Panc1 (cell line): ENCODE data around the gene RFXANK. TPM values are rescaled to one million over a fixed set of nuclear protein-coding genes. Genes with fewer than 3 reads are reported as not detected.

ENCODE experiments used
- ATAC-seq: fragments of 200-7000 bp; cut with Tn5 transposase; 2 replicates; pipeline ENCODE4 v1.9.1; 2020; ENCODE audit warnings: mild to moderate bottlenecking, moderate library complexity
- BruUV-seq: library from RNA; stranded (reverse); fragments of 400-500 nt; replicated peaks from 2 replicates; lab custom pipeline; 2021; lab: Mats Ljungman, UMichigan
- CTCF ChIA-PET: fragments of 300-600 bp; sonication (Branson Sonifier 250); formaldehyde crosslinking; loops from one replicate; lab custom pipeline; 2022; ENCODE audit warnings: antibody characterized with exemption; lab: Charles Lee
- POLR2A ChIA-PET: fragments of 300-600 bp; sonication (Branson Sonifier 250); formaldehyde crosslinking; loops from one replicate; lab custom pipeline; 2022; ENCODE audit warnings: antibody characterized with exemption; lab: Charles Lee
- DNase-seq: peaks from one replicate; pipeline ENCODE4 v3.0.0-alpha.2; 2010; ENCODE audit warnings: low read depth, low spot score
- H3K27ac ChIP-seq: 2 replicates; pipeline ENCODE4 v1.5.1; 2011; ENCODE audit warnings: mild to moderate bottlenecking, low read length, inconsistent platforms
- H3K27me3 ChIP-seq: fragments of 200-500 bp; sonication (Bioruptor generic); 2 replicates; pipeline ENCODE4 v1.6.0; 2014; ENCODE audit warnings: low read length, inconsistent platforms; ENCODE audit not compliant: control insufficient read depth, insufficient read depth
- H3K36me3 ChIP-seq: fragments of 200-500 bp; sonication (Bioruptor generic); 2 replicates; pipeline ENCODE4 v1.5.1; 2014; ENCODE audit warnings: inconsistent platforms, mild to moderate bottlenecking, low read length, moderate library complexity; ENCODE audit not compliant: control insufficient read depth, insufficient read depth
- H3K4me1 ChIP-seq: 2 replicates; pipeline ENCODE4 v1.5.1; 2011; ENCODE audit warnings: inconsistent platforms, mild to moderate bottlenecking, low read length, moderate library complexity; ENCODE audit not compliant: control insufficient read depth, insufficient read depth
- H3K4me3 ChIP-seq, 2 experiments: 2 replicates each; pipeline ENCODE4 v1.5.1; 2011 to 2012; ENCODE audit warnings: low read depth in 2 of 2, low read length in 2 of 2, mild to moderate bottlenecking in 2 of 2, inconsistent platforms in 1 of 2, moderate library complexity in 1 of 2
- H3K9me3 ChIP-seq: fragments of 200-500 bp; sonication (Bioruptor generic); 2 replicates; pipeline ENCODE4 v1.5.1; 2014; ENCODE audit warnings: low read depth, mild to moderate bottlenecking, inconsistent platforms, low read length, moderate library complexity; ENCODE audit not compliant: control insufficient read depth, insufficient read depth
- POLR2AphosphoS5 ChIP-seq: IDR thresholded peaks from 2 replicates; pipeline ENCODE4 v1.6.1; 2012; ENCODE audit warnings: mild to moderate bottlenecking, low read depth, low read length, moderate library complexity
- SIN3A ChIP-seq: IDR thresholded peaks from 2 replicates; pipeline ENCODE4 v1.6.1; 2012; ENCODE audit warnings: low read depth, mild to moderate bottlenecking, low read length, moderate library complexity, borderline replicate concordance; ENCODE audit not compliant: insufficient read depth
- TCF7L2 ChIP-seq: IDR thresholded peaks from 2 replicates; pipeline ENCODE4 v1.6.1; 2011; ENCODE audit warnings: mild to moderate bottlenecking, low read depth, low read length, inconsistent platforms
- in situ Hi-C: cut with HindIII; loops from 2 replicates; pipeline ENCODE4 v1.10.0; 2016; ENCODE audit warnings: low sequenced_read_pairs, low pct_unique_long_range_greater_than_20kb
- intact Hi-C: fragments of 100-400 bp; cut with micrococcal nuclease; formaldehyde crosslinking; loops from one replicate; pipeline ENCODE4 v1.10.0; 2022; ENCODE audit not compliant: unreplicated experiment
- total RNA-seq: library from RNA; stranded (reverse); gene quantifications from one replicate; pipeline ENCODE4 v1.2.1, GENCODE V29; 2021; ENCODE audit not compliant: unreplicated experiment
- TF ChIP-seq, protein P1 (sequence below), 2 experiments: IDR thresholded peaks; 2 replicates each; pipeline ENCODE4 v1.6.1; 2011 to 2012; ENCODE audit warnings: low read depth in 2 of 2, control low read depth in 1 of 2, low read length in 1 of 2, mild to moderate bottlenecking in 1 of 2, moderate library complexity in 1 of 2; ENCODE audit not compliant: insufficient read depth in 1 of 2
- TF ChIP-seq, protein P2 (sequence below): fragments of 450-650 bp; IDR thresholded peaks from 2 replicates; pipeline ENCODE4 v1.5.1; 2017; ENCODE audit warnings: mild to moderate bottlenecking

Gene RFXANK
- total RNA-seq, 1 experiment from 2014 or later, result 92.3 TPM

DNA sequence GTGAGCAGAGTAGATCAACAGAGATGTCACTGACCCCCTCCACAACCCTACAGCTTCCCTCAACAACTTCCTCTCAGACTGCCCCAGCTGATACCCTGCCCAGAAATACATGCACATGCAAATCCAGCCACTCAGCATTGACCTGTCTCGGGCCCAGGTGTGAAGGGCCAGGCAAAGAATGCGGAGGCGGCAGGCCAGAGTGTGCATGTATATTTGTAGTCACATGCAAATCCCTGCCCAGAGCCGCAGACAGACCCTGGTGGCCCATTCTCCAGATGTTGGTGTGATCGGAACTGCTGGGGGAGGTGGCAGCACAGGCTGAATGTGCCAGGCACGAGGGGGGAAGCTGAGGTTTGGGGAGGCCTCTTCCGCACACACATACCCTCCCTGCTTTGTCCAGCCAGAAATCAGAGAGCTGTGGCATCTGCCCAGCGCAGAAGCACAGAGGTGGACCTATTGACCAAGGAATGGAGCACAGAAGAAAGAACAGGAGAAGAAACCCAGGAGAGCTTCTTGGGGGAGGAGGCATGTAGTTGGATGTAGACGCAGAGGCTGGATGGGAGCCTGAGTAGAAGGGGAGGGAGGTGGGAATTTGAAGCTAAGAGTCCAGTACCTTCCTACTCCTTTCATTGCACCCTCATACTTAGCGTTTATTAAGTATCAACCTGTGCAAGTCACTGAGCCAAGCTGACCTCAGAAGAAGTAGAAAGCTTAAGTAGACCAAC is 36.4 kb upstream of the RFXANK start:
- DNase-seq, result no peak
- no TSS peak for BruUV-seq
- ChIA-PET POLR2A (interaction anchor here (0.7 kb wide), 1 partner anchor 222 kb away, joined by 5 read pairs; no protein-coding TSS in a partner anchor), CTCF (no interaction called here)
- no peak for ATAC-seq
- Histone ChIP-seq H3K36me3 (no peaks in the 10 kb centered on the region), H3K27ac (no peak overlapping the region), H3K27me3 (no peaks in the 10 kb centered on the region), H3K9me3 (no peaks in the 10 kb centered on the region), H3K4me3 (no peak overlapping the region), H3K4me1 (no peaks in the 10 kb centered on the region)
- intact Hi-C loops, result no loop called here
- in situ Hi-C loops, result no loop called here
- TF ChIP-seq POLR2AphosphoS5 (no peak), SIN3A (no peak), TCF7L2 (no peak)
- TF ChIP-seq, protein P1, sequence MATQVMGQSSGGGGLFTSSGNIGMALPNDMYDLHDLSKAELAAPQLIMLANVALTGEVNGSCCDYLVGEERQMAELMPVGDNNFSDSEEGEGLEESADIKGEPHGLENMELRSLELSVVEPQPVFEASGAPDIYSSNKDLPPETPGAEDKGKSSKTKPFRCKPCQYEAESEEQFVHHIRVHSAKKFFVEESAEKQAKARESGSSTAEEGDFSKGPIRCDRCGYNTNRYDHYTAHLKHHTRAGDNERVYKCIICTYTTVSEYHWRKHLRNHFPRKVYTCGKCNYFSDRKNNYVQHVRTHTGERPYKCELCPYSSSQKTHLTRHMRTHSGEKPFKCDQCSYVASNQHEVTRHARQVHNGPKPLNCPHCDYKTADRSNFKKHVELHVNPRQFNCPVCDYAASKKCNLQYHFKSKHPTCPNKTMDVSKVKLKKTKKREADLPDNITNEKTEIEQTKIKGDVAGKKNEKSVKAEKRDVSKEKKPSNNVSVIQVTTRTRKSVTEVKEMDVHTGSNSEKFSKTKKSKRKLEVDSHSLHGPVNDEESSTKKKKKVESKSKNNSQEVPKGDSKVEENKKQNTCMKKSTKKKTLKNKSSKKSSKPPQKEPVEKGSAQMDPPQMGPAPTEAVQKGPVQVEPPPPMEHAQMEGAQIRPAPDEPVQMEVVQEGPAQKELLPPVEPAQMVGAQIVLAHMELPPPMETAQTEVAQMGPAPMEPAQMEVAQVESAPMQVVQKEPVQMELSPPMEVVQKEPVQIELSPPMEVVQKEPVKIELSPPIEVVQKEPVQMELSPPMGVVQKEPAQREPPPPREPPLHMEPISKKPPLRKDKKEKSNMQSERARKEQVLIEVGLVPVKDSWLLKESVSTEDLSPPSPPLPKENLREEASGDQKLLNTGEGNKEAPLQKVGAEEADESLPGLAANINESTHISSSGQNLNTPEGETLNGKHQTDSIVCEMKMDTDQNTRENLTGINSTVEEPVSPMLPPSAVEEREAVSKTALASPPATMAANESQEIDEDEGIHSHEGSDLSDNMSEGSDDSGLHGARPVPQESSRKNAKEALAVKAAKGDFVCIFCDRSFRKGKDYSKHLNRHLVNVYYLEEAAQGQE (IDR thresholded peaks at IDR 0.05; ENCODE audit: insufficient read depth in 1 of 2, low read depth in 2 of 2, low read length in 1 of 2), result no peak
- TF ChIP-seq, protein P2, sequence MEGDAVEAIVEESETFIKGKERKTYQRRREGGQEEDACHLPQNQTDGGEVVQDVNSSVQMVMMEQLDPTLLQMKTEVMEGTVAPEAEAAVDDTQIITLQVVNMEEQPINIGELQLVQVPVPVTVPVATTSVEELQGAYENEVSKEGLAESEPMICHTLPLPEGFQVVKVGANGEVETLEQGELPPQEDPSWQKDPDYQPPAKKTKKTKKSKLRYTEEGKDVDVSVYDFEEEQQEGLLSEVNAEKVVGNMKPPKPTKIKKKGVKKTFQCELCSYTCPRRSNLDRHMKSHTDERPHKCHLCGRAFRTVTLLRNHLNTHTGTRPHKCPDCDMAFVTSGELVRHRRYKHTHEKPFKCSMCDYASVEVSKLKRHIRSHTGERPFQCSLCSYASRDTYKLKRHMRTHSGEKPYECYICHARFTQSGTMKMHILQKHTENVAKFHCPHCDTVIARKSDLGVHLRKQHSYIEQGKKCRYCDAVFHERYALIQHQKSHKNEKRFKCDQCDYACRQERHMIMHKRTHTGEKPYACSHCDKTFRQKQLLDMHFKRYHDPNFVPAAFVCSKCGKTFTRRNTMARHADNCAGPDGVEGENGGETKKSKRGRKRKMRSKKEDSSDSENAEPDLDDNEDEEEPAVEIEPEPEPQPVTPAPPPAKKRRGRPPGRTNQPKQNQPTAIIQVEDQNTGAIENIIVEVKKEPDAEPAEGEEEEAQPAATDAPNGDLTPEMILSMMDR, result no peak

DNA sequence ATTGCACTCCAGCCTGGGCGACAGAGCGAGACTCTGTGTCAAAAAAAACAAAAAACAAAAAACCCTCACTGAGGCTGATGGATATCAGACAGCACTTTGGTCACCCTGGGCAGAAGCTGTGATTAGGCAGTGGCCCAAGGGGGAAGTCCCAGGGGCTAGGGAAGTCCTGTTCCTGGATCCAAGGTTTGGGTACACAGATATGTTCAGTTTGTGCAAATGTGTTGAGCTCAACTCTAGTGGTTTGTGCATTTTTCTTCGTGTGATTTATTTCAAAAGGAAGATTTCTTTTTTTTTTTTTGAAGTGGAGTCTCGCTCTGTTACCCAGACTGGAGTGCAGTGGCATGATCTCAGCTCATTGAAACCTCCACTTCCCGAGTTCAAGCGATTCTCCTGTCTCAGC is 34.2 kb upstream of the RFXANK start:
- H3K27me3 ChIP-seq, result no peaks in the 10 kb centered on the region
- no peak overlapping the region for H3K27ac ChIP-seq
- in situ Hi-C loops, result no loop called here
- no TSS peak for BruUV-seq
- no peak overlapping the region for H3K4me3 ChIP-seq
- POLR2A ChIA-PET, result no interaction called here
- no peak for ATAC-seq
- CTCF ChIA-PET, result no interaction called here
- H3K4me1 ChIP-seq, result no peaks in the 10 kb centered on the region
- TF ChIP-seq SIN3A (no peak), POLR2AphosphoS5 (no peak)
- TF ChIP-seq, protein P2, result no peak
- H3K9me3 ChIP-seq, result no peaks in the 10 kb centered on the region
- intact Hi-C loops, result no loop called here
- H3K36me3 ChIP-seq, result no peaks in the 10 kb centered on the region
- no peak for DNase-seq
